T-helper 2 cell treated with Interferon-gamma antibody and Interleukin-4, amounts not matched to agents 100 ng/mL and 5 ng/mL, for 36 hours (primary cell): ENCODE data around the gene MAP1A. TPM values are rescaled to one million over a fixed set of nuclear protein-coding genes. Genes with fewer than 3 reads are reported as not detected.

Source experiments
- total RNA-seq: library from RNA; stranded (reverse); gene quantifications from 2 replicates; pipeline ENCODE4 v1.2.3, GENCODE V29; 2022

Gene MAP1A
- total RNA-seq, 1 donor from 2014 or later = 12.7 TPM

Other genes starting within 250 kb of the MAP1A start
- gene TGM7, start 215.4 kb upstream of the MAP1A start, total RNA-seq = not detected in 2 replicates
- 15.5 and 16.0 TPM in 2 replicates for gene LCMT2, start 187.0 kb upstream of the MAP1A start, total RNA-seq
- 28.0 and 28.2 TPM in 2 replicates for gene ZSCAN29, start 146.6 kb upstream of the MAP1A start, total RNA-seq
- gene TUBGCP4, start 146.5 kb upstream of the MAP1A start, total RNA-seq = 34.4 and 37.0 TPM in 2 replicates
- 39.6 and 42.7 TPM in 2 replicates for gene TP53BP1, start 24.5 kb upstream of the MAP1A start, total RNA-seq
- 46.4 and 55.7 TPM in 2 replicates for gene PPIP5K1, start 72.6 kb downstream of the MAP1A start, total RNA-seq
- 0.45 TPM in 1 of 2 replicates, not detected in the other for gene CKMT1B, start 76.4 kb downstream of the MAP1A start, total RNA-seq
- gene STRC, start 101.2 kb downstream of the MAP1A start, total RNA-seq = 0.36 and 0.48 TPM in 2 replicates
- gene CATSPER2, start 131.2 kb downstream of the MAP1A start, total RNA-seq = 6.9 and 7.6 TPM in 2 replicates
- gene CKMT1A, start 176.3 kb downstream of the MAP1A start, total RNA-seq = 0.30 TPM in 1 of 2 replicates, not detected in the other
- 365 and 372 TPM in 2 replicates for gene PDIA3, start 228.8 kb downstream of the MAP1A start, total RNA-seq